Left lung (tissue), 10 donors: ENCODE data around the gene MAN1A1. TPM values are rescaled to one million over a fixed set of nuclear protein-coding genes. Genes with fewer than 3 reads are reported as not detected.

ENCODE experiments used
- ATAC-seq: fragments of 200-7000 bp; cut with Tn5 transposase; one replicate; pipeline ENCODE4 v1.9.1; 2020; ENCODE audit warnings: moderate library complexity
- DNase-seq, 4 donors: peaks; one replicate each; pipeline ENCODE4 v3.0.0-alpha.2; 2013 to 2020
- H3K27ac ChIP-seq, 2 donors: fragments of 200-600 bp; sonication (generic) in 1 of 2; one replicate each; pipeline versions ENCODE4 v1.5.0 to v1.8.0; 2020 to 2021
- H3K27me3 ChIP-seq, 2 donors: fragments of 200-600 bp; sonication (generic) in 1 of 2; one replicate each; pipeline versions ENCODE4 v1.5.0 to v1.8.0; 2020 to 2021
- H3K36me3 ChIP-seq, 2 donors: fragments of 200-600 bp; sonication (generic) in 1 of 2; one replicate each; pipeline versions ENCODE4 v1.5.0 to v1.8.0; 2020 to 2021
- H3K4me1 ChIP-seq, 2 donors: fragments of 200-600 bp; one replicate each; pipeline ENCODE4 v1.8.0; 2021
- H3K4me3 ChIP-seq, 2 donors: fragments of 200-600 bp; sonication (generic) in 1 of 2; one replicate each; pipeline versions ENCODE4 v1.5.0 to v1.8.0; 2020 to 2021; ENCODE audit warnings: mild to moderate bottlenecking in 1 of 2
- H3K9me3 ChIP-seq, 2 donors: fragments of 200-600 bp; sonication (generic) in 1 of 2; one replicate each; pipeline versions ENCODE4 v1.5.0 to v1.8.0; 2020 to 2021
- intact Hi-C, 2 donors: fragments of 100-400 bp; cut with DNase I; formaldehyde crosslinking; loops; one replicate each; pipeline versions ENCODE4 v1.11.2 to v1.14.2; 2022
- polyA plus RNA-seq, 6 donors: library from polyadenylated mRNA; unstranded; fragments of 120-200 nt; gene quantifications; one replicate each; pipeline ENCODE4 v1.2.1, GENCODE V29; 2013; ENCODE audit not compliant: insufficient read length in 6 of 6
- total RNA-seq, 2 donors: library from RNA; stranded (reverse); fragmentation: NEBNext Ultra II Directional; extraction: Animal tissue kit (Norgen Biotek cat#: 25700); gene quantifications; one replicate each; pipeline ENCODE4 v1.2.1, GENCODE V29; 2021
- TF ChIP-seq, protein P1 (sequence below), 2 donors: fragments of 200-600 bp; sonication (generic) in 1 of 2; IDR thresholded peaks; one replicate each; pipeline versions ENCODE4 v1.5.0 to v1.8.0; 2021; ENCODE audit warnings: antibody characterized with exemption in 2 of 2
- donor health status: DM: no; HTN: yes; CAD: no.
- donor health status: DM: no; HTN: no; CAD: no.

MAN1A1 gene
- total and polyA plus RNA-seq, 8 donors, result 49.6 to 76.6 (median 58.1) TPM

DNA sequence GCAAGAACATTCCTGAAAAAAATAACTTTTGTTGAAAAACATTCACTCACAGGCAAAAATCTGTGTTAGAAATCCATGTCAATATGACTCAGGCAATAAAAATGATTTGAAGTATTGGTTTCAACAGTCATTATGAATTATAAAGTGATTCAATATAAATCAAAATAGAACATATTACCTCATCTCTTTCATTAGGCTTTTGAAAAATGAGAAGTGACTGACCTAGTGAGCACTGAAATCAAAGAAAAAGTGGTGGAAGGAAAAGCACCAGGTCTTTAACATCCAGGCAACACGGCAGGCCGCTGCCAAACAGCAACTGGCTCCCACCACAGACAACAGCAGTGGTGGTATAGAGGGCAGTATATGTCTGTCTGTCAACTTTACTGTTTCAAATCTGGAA lies 68.9 kb downstream of the MAN1A1 start:
- Histone ChIP-seq H3K4me1 (peaks cover 0 to 9% of the 10 kb centered on the region in 2 donors), H3K27ac (no peak overlapping the region), H3K36me3 (peaks cover 0 to 2% of the 10 kb centered on the region in 2 donors), H3K9me3 (no peaks in the 10 kb centered on the region), H3K27me3 (no peaks in the 10 kb centered on the region), H3K4me3 (no peak overlapping the region)
- DNase-seq, result peak in 1 of 4 donors; percentile 29
- TF ChIP-seq, protein P1, sequence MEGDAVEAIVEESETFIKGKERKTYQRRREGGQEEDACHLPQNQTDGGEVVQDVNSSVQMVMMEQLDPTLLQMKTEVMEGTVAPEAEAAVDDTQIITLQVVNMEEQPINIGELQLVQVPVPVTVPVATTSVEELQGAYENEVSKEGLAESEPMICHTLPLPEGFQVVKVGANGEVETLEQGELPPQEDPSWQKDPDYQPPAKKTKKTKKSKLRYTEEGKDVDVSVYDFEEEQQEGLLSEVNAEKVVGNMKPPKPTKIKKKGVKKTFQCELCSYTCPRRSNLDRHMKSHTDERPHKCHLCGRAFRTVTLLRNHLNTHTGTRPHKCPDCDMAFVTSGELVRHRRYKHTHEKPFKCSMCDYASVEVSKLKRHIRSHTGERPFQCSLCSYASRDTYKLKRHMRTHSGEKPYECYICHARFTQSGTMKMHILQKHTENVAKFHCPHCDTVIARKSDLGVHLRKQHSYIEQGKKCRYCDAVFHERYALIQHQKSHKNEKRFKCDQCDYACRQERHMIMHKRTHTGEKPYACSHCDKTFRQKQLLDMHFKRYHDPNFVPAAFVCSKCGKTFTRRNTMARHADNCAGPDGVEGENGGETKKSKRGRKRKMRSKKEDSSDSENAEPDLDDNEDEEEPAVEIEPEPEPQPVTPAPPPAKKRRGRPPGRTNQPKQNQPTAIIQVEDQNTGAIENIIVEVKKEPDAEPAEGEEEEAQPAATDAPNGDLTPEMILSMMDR (IDR thresholded peaks at IDR 0.05), result no peak
- ATAC-seq, result no peak
- intact Hi-C loops, result no loop called here

DNA sequence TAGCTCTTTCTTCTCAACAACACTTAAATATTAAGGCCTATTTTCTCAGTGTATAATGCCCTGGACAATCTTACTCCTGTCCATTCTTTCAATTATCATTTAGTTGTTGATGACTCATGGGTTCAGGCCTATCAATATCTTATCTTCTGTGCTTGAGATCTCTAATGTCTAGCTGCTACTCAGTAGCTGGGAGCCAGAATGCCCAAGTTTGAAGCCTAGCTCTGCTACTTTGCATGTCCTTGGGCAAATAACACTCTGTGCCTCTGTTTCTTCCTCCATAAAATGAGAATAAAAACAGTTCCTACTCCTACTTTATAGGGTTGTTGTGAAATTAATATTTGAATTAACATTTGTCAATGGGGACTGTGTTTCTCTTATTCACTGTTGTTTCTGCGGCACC lies 69.5 kb downstream of the MAN1A1 start:
- H3K27me3 ChIP-seq, result no peaks in the 10 kb centered on the region
- intact Hi-C loops, result no loop called here
- H3K4me3 ChIP-seq, result no peak overlapping the region
- no peaks in the 10 kb centered on the region for H3K9me3 ChIP-seq
- TF ChIP-seq, protein P1 (IDR thresholded peaks at IDR 0.05), result no peak
- peak overlapping the region in 1 of 2 donors; percentile 0 for H3K27ac ChIP-seq
- H3K4me1 ChIP-seq, result peaks cover 0 to 9% of the 10 kb centered on the region in 2 donors
- no peak for ATAC-seq
- peaks cover 0 to 3% of the 10 kb centered on the region in 2 donors for H3K36me3 ChIP-seq
- no peak for DNase-seq

DNA sequence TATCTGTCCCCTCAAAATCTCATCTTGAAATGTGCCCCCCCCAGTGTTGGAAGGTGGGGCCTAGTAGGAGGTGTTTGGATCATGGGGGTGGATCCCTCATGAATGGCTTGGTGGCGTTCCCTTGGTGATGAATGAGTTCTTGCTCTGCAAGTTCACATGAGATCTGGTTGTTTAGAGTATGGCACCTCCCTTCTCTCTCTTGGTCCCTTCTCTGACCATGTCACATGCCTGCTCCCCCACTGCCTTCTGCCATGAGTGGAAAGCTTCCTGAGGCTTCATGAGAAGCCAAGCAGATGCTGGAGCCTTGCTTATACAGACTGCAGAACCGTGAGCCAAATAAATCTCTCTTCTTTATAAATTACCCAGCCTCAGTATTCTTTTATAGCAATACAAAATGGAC lies 70.9 kb downstream of the MAN1A1 start:
- DNase-seq (no peak), ATAC-seq (no peak)
- H3K4me3 ChIP-seq, result no peak overlapping the region
- peaks cover 0 to 9% of the 10 kb centered on the region in 2 donors for H3K4me1 ChIP-seq
- intact Hi-C loops, result no loop called here
- peaks cover 0 to 3% of the 10 kb centered on the region in 2 donors for H3K36me3 ChIP-seq
- H3K27ac ChIP-seq, result no peak overlapping the region
- H3K9me3 ChIP-seq, result no peaks in the 10 kb centered on the region
- TF ChIP-seq, protein P1 (IDR thresholded peaks at IDR 0.05), result no peak
- H3K27me3 ChIP-seq, result no peaks in the 10 kb centered on the region

DNA sequence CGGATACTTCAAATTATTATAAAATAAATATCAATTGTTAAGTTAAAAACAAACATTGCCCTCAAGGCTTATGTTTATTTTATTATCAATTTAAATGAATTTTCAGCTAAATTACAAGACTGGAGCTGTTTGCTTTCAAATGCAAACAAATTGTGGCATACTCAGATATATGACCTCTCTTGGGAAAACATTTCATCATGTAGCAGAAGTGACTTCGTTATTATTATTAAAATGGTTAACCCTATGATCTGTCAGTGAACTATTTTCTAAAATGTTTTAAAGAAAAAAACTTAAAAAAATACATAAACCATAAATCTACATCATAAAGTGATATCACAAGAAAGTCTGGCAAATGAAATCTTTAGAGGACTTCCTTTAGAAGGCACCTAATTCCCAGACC lies 72.5 kb downstream of the MAN1A1 start:
- TF ChIP-seq, protein P1 (IDR thresholded peaks at IDR 0.05), result no peak
- no peaks in the 10 kb centered on the region for H3K27me3 ChIP-seq
- peaks cover 0 to under 1% of the 10 kb centered on the region in 2 donors for H3K4me1 ChIP-seq
- peaks cover 0 to 3% of the 10 kb centered on the region in 2 donors for H3K36me3 ChIP-seq
- no peak overlapping the region for H3K4me3 ChIP-seq
- no peaks in the 10 kb centered on the region for H3K9me3 ChIP-seq
- intact Hi-C loops, result no loop called here
- ATAC-seq (peak; percentile 19), DNase-seq (no peak)
- no peak overlapping the region for H3K27ac ChIP-seq

DNA sequence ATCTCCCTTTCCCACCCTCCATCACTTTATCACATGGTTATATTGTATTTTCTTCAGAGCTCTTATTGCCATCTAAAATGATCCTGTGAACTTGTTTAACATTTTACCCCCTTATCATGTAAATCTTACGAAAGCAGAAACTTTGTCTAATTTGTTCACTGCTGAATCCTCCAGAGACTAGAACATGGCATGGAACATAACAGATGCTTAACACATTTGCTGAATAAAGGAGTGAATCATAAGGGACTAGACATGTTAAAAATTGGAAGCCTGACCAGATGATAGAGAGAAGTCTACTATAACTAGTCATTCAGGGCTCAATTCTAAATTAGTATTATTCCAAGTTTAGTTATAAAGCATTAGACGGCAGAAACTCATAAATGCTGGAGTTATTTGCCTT lies 73.3 kb downstream of the MAN1A1 start:
- no peak for DNase-seq
- Histone ChIP-seq H3K9me3 (peaks cover 0 to 1% of the 10 kb centered on the region in 2 donors), H3K36me3 (peaks cover 0 to 3% of the 10 kb centered on the region in 2 donors), H3K27me3 (no peaks in the 10 kb centered on the region), H3K27ac (no peak overlapping the region), H3K4me1 (no peaks in the 10 kb centered on the region), H3K4me3 (no peak overlapping the region)
- ATAC-seq, result no peak
- TF ChIP-seq, protein P1 (IDR thresholded peaks at IDR 0.05), result no peak
- intact Hi-C loops, result no loop called here
